Neural cell (in vitro differentiated cells): Measurements from ENCODE around the gene SLC25A19.

Experiments used
- EP300 ChIP-seq: fragments of 450-650 bp; conservative IDR thresholded peaks from 2 replicates; pipeline ENCODE4 v1.6.1; 2014; ENCODE audit warnings: antibody characterized with exemption, mild to moderate bottlenecking, moderate library complexity; ENCODE audit not compliant: poor library complexity, severe bottlenecking
- EZH2 ChIP-seq: fragments of 200-600, 300-800 bp; shearing (Covaris generic), sonication (generic); IDR thresholded peaks from 2 replicates; pipeline ENCODE4 v1.6.1; 2014; ENCODE audit warnings: antibody characterized with exemption, low read length, borderline replicate concordance, mild to moderate bottlenecking; ENCODE audit not compliant: insufficient read depth, poor library complexity, severe bottlenecking
- POLR2AphosphoS5 ChIP-seq: IDR thresholded peaks from 2 replicates; pipeline ENCODE4 v1.6.1; 2012
- RAD21 ChIP-seq: fragments of 450-650 bp; conservative IDR thresholded peaks from 2 replicates; pipeline ENCODE4 v1.6.1; 2014; ENCODE audit warnings: antibody characterized with exemption, mild to moderate bottlenecking, moderate library complexity
- REST ChIP-seq: IDR thresholded peaks from 2 replicates; pipeline ENCODE4 v1.6.1; 2012; ENCODE audit warnings: borderline replicate concordance
- TAF1 ChIP-seq: IDR thresholded peaks from 2 replicates; pipeline ENCODE4 v1.6.1; 2012; ENCODE audit warnings: low read depth
- TF ChIP-seq, protein P1 (sequence below): fragments of 450-650 bp; IDR thresholded peaks from 2 replicates; pipeline ENCODE4 v1.5.1; 2014; ENCODE audit warnings: antibody characterized with exemption, mild to moderate bottlenecking, moderate library complexity; ENCODE audit not compliant: poor library complexity, severe bottlenecking

GRCh38 chr17:75326226-75326848, 37.1 kb upstream of the SLC25A19 start:
- TF ChIP-seq, protein P1, sequence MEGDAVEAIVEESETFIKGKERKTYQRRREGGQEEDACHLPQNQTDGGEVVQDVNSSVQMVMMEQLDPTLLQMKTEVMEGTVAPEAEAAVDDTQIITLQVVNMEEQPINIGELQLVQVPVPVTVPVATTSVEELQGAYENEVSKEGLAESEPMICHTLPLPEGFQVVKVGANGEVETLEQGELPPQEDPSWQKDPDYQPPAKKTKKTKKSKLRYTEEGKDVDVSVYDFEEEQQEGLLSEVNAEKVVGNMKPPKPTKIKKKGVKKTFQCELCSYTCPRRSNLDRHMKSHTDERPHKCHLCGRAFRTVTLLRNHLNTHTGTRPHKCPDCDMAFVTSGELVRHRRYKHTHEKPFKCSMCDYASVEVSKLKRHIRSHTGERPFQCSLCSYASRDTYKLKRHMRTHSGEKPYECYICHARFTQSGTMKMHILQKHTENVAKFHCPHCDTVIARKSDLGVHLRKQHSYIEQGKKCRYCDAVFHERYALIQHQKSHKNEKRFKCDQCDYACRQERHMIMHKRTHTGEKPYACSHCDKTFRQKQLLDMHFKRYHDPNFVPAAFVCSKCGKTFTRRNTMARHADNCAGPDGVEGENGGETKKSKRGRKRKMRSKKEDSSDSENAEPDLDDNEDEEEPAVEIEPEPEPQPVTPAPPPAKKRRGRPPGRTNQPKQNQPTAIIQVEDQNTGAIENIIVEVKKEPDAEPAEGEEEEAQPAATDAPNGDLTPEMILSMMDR = no peak
- TF ChIP-seq POLR2AphosphoS5 (no peak), EZH2 (no peak), TAF1 (no peak), EP300 (no peak), REST (no peak), RAD21 (no peak)
